B cell (primary cell): ENCODE measurements around the gene THBS4. TPM values are rescaled to one million over a fixed set of nuclear protein-coding genes. Genes with fewer than 3 reads are reported as not detected.

ENCODE experiments used
- ATAC-seq: fragments of 200-7000 bp; cut with Tn5 transposase; one replicate; pipeline ENCODE4 v1.10.0; 2021; ENCODE audit warnings: low read depth, mild to moderate bottlenecking, moderate number of reproducible peaks, moderate library complexity
- CTCF ChIA-PET: fragments of 350-600 bp; sonication (Branson Sonifier 250); formaldehyde crosslinking; loops from one replicate; lab custom pipeline; 2021; ENCODE audit warnings: antibody characterized with exemption, inconsistent platforms; lab: Charles Lee
- POLR2A ChIA-PET: fragments of 350-600 bp; sonication (Branson Sonifier 250); formaldehyde crosslinking; loops from one replicate; lab custom pipeline; 2021; ENCODE audit warnings: antibody characterized with exemption; lab: Charles Lee
- DNase-seq: peaks from one replicate; pipeline ENCODE4 v3.0.0; 2013
- H2AFZ ChIP-seq: 2 replicates; pipeline ENCODE4 v1.6.1; 2012; ENCODE audit warnings: mild to moderate bottlenecking, low read depth, low read length; ENCODE audit not compliant: insufficient read depth, poor library complexity, severe bottlenecking
- H3K27ac ChIP-seq, 2 donors: 1 replicate in 1 of 2; 2 replicates in 1 of 2; pipeline ENCODE4 v1.5.1; 2012 to 2013; ENCODE audit warnings: low read length in 2 of 2, mild to moderate bottlenecking in 2 of 2, moderate library complexity in 1 of 2
- H3K27me3 ChIP-seq, 4 experiments: fragments of 200-600 bp in 1 of 4; sonication (generic) in 1 of 4; replicated peaks in 1 of 4; 1 replicate in 2 of 4; 2 replicates in 2 of 4; pipeline versions ENCODE4 v1.6.1 to v1.7.0; 2013 to 2016; ENCODE audit warnings: low read length in 3 of 4, mild to moderate bottlenecking in 2 of 4, mixed read lengths in 1 of 4, moderate library complexity in 1 of 4; ENCODE audit not compliant: insufficient read depth in 4 of 4, control insufficient read depth in 3 of 4; ENCODE audit errors: control extremely low read depth in 1 of 4
- H3K36me3 ChIP-seq, 2 experiments: replicated peaks in 1 of 2; 1 replicate in 1 of 2; 2 replicates in 1 of 2; pipeline versions ENCODE4 v1.6.1 to v1.7.1; 2013; ENCODE audit warnings: low read length in 1 of 2; ENCODE audit not compliant: insufficient read depth in 2 of 2, control insufficient read depth in 1 of 2; ENCODE audit errors: control extremely low read depth in 1 of 2, extremely low read depth in 1 of 2
- H3K4me1 ChIP-seq, 2 donors: fragments of 200-600 bp in 1 of 2; sonication (generic) in 1 of 2; 1 replicate in 1 of 2; 2 replicates in 1 of 2; pipeline versions ENCODE4 v1.5.1 to v1.6.1; 2013 to 2017; ENCODE audit warnings: low read length in 2 of 2; ENCODE audit not compliant: control insufficient read depth in 2 of 2, insufficient read depth in 2 of 2
- H3K4me2 ChIP-seq: replicated peaks from 2 replicates; pipeline ENCODE3; 2012; ENCODE audit warnings: mild to moderate bottlenecking, low read depth, low read length; ENCODE audit not compliant: poor library complexity, severe bottlenecking
- H3K4me3 ChIP-seq, 5 experiments: fragments of 200-600 bp in 1 of 5; sonication (generic) in 1 of 5; 1 replicate in 3 of 5; 2 replicates in 2 of 5; pipeline versions ENCODE4 v1.5.1 to v1.7.0; 2011 to 2016; ENCODE audit warnings: low read length in 4 of 5, mild to moderate bottlenecking in 4 of 5, low read depth in 2 of 5, control low read depth in 1 of 5, moderate library complexity in 1 of 5; ENCODE audit not compliant: insufficient read depth in 1 of 5; ENCODE audit errors: control extremely low read depth in 1 of 5, extremely low read depth in 1 of 5
- H3K79me2 ChIP-seq: fragments of 200-600 bp; sonication (generic); one replicate; pipeline ENCODE4 v1.6.0; 2016; ENCODE audit warnings: low read length; ENCODE audit not compliant: control insufficient read depth, insufficient read depth
- H3K9ac ChIP-seq: fragments of 200-600 bp; sonication (generic); 2 replicates; pipeline ENCODE4 v1.6.1; 2017; ENCODE audit warnings: mild to moderate bottlenecking, low read length, moderate library complexity
- H3K9me3 ChIP-seq, 3 donors: one replicate each; pipeline versions ENCODE4 v1.6.1 to v1.7.1; 2013; ENCODE audit warnings: low read length in 2 of 3; ENCODE audit not compliant: control insufficient read depth in 2 of 3, insufficient read depth in 1 of 3; ENCODE audit errors: control extremely low read depth in 1 of 3
- H4K20me1 ChIP-seq: 2 replicates; pipeline ENCODE4 v1.6.0; 2012; ENCODE audit warnings: mild to moderate bottlenecking, low read length; ENCODE audit not compliant: insufficient read depth, control insufficient read depth, poor library complexity, severe bottlenecking
- H3K27ac Mint-ChIP-seq: one replicate; pipeline ENCODE4 v1.8.0; 2021; ENCODE audit warnings: mixed read lengths
- H3K27me3 Mint-ChIP-seq: one replicate; pipeline ENCODE4 v1.8.0; 2021; ENCODE audit warnings: mixed read lengths
- H3K4me1 Mint-ChIP-seq: one replicate; pipeline ENCODE4 v1.8.0; 2021; ENCODE audit warnings: mixed read lengths
- H3K4me3 Mint-ChIP-seq: one replicate; pipeline ENCODE4 v1.8.0; 2021; ENCODE audit warnings: mixed read lengths
- H3K9me3 Mint-ChIP-seq: one replicate; pipeline ENCODE4 v1.8.0; 2022; ENCODE audit warnings: mixed read lengths; ENCODE audit not compliant: insufficient read depth
- EZH2 ChIP-seq: IDR thresholded peaks from 2 replicates; pipeline ENCODE4 v1.6.1; 2012; ENCODE audit warnings: borderline replicate concordance, low read depth, mild to moderate bottlenecking, moderate library complexity, low read length; ENCODE audit not compliant: insufficient read depth, poor library complexity, severe bottlenecking
- WGBS: methylation state at CpG from one replicate; pipeline ENCODE4 v1.1.5; 2013; ENCODE audit warnings: missing lambda C conversion rate; ENCODE audit not compliant: insufficient coverage; 5-methylcytosine and 5-hydroxymethylcytosine counted together
- intact Hi-C: fragments of 100-400 bp; cut with micrococcal nuclease; formaldehyde crosslinking; loops from one replicate; pipeline ENCODE4 v1.10.0; 2022
- polyA plus RNA-seq: library from polyadenylated mRNA; depleted of rRNA; stranded (reverse); fragments of >200 nt; gene quantifications from 2 replicates; pipeline ENCODE4 v1.2.3, GENCODE V29; 2012
- total RNA-seq, 2 donors: library from RNA; stranded (reverse); fragments of 120-200 nt in 1 of 2; gene quantifications; 1 replicate in 1 of 2; 2 replicates in 1 of 2; pipeline versions ENCODE4 v1.2.3 to v1.2.4, GENCODE V29; 2013 to 2022
- TF ChIP-seq, protein P1 (sequence below): fragments of 200-600 bp; IDR thresholded peaks from one replicate; pipeline ENCODE4 v1.8.0; 2022; ENCODE audit warnings: antibody characterized with exemption, mild to moderate bottlenecking

The THBS4 gene
- total and polyA plus RNA-seq, 2 donors (not counting 1 experiment from before 2014, with no cell fraction given): 0.49 to 0.57 TPM

- Mint-ChIP-seq H3K27me3 (peaks cover 60% of the 10 kb centered on the region), H3K27ac (no peak overlapping the region), H3K9me3 (no peaks in the 10 kb centered on the region), H3K4me3 (no peak overlapping the region), H3K4me1 (no peaks in the 10 kb centered on the region)
- no peak overlapping the region for H3K27ac ChIP-seq
- no peak overlapping the region for H3K9ac ChIP-seq
- TF ChIP-seq, protein P1, sequence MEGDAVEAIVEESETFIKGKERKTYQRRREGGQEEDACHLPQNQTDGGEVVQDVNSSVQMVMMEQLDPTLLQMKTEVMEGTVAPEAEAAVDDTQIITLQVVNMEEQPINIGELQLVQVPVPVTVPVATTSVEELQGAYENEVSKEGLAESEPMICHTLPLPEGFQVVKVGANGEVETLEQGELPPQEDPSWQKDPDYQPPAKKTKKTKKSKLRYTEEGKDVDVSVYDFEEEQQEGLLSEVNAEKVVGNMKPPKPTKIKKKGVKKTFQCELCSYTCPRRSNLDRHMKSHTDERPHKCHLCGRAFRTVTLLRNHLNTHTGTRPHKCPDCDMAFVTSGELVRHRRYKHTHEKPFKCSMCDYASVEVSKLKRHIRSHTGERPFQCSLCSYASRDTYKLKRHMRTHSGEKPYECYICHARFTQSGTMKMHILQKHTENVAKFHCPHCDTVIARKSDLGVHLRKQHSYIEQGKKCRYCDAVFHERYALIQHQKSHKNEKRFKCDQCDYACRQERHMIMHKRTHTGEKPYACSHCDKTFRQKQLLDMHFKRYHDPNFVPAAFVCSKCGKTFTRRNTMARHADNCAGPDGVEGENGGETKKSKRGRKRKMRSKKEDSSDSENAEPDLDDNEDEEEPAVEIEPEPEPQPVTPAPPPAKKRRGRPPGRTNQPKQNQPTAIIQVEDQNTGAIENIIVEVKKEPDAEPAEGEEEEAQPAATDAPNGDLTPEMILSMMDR: no peak
- no peak for TF ChIP-seq EZH2
- POLR2A ChIA-PET: no interaction called here
- H3K4me2 ChIP-seq: no peak overlapping the region
- H3K4me3 ChIP-seq: no peak overlapping the region
- H4K20me1 ChIP-seq: no peaks in the 10 kb centered on the region
- no peaks in the 10 kb centered on the region for H3K4me1 ChIP-seq
- no peak for DNase-seq
- ATAC-seq: no peak
- intact Hi-C loops: no loop called here
- CTCF ChIA-PET: interaction anchor here (0.6 kb wide), 1 partner anchor 262 kb away, joined by 6 read pairs; no protein-coding TSS in a partner anchor
- peaks cover 0 to 23% (median 11%) of the 10 kb centered on the region in 4 experiments for H3K27me3 ChIP-seq
- no peaks in the 10 kb centered on the region for H3K9me3 ChIP-seq
- no CpG with 5 or more reads among the region's 4 CpGs for WGBS
- no peaks in the 10 kb centered on the region for H3K79me2 ChIP-seq
- no peaks in the 10 kb centered on the region for H3K36me3 ChIP-seq
- H2AFZ ChIP-seq: no peak overlapping the region
Measured at GRCh38 chr5:80041527-80041926, 6.4 kb downstream of the THBS4 start.

DNA sequence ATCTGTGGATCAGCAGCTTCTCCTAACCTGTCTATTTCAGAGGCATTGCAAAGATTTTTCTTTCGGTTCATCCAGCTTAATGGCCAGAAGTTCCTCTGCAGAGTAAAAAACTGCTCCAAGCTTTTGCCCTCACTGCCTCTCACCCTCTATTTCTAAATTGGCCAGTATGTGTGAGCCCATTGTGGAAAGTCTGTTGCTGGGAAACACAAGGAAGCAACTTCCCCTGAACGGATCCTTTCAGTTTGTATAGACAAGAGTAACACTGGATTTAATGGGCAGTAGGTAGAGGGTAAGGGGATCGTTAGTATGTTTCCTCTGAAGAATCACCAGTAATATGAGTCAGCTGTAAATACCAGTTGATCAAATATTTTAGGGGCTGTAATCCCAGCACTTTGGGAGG lies 7.2 kb downstream of the THBS4 start:
- CTCF ChIA-PET: interaction anchor here (0.6 kb wide), 1 partner anchor 261 kb away, joined by 6 read pairs; no protein-coding TSS in a partner anchor
- POLR2A ChIA-PET: no interaction called here
- no peak overlapping the region for H3K4me3 Mint-ChIP-seq
- TF ChIP-seq, protein P1: no peak
- no peak for TF ChIP-seq EZH2
- Histone ChIP-seq H3K4me1 (no peaks in the 10 kb centered on the region), H2AFZ (no peak overlapping the region), H3K9me3 (no peaks in the 10 kb centered on the region), H4K20me1 (no peaks in the 10 kb centered on the region), H3K27ac (no peak overlapping the region), H3K79me2 (no peaks in the 10 kb centered on the region), H3K4me2 (no peak overlapping the region), H3K27me3 (peaks cover 0 to 20% (median 7%) of the 10 kb centered on the region in 4 experiments), H3K9ac (no peak overlapping the region), H3K36me3 (no peaks in the 10 kb centered on the region), H3K4me3 (no peak overlapping the region)
- no peak for ATAC-seq
- DNase-seq: no peak
- no peaks in the 10 kb centered on the region for H3K9me3 Mint-ChIP-seq
- intact Hi-C loops: no loop called here
- peaks cover 53% of the 10 kb centered on the region for H3K27me3 Mint-ChIP-seq
- H3K4me1 Mint-ChIP-seq: no peaks in the 10 kb centered on the region
- no peak overlapping the region for H3K27ac Mint-ChIP-seq
- 43% methylated on average over 1 of the region's 3 CpGs for WGBS
